ENCODE measurements around the gene ZDHHC11B.

The ZDHHC11B gene

DNA sequence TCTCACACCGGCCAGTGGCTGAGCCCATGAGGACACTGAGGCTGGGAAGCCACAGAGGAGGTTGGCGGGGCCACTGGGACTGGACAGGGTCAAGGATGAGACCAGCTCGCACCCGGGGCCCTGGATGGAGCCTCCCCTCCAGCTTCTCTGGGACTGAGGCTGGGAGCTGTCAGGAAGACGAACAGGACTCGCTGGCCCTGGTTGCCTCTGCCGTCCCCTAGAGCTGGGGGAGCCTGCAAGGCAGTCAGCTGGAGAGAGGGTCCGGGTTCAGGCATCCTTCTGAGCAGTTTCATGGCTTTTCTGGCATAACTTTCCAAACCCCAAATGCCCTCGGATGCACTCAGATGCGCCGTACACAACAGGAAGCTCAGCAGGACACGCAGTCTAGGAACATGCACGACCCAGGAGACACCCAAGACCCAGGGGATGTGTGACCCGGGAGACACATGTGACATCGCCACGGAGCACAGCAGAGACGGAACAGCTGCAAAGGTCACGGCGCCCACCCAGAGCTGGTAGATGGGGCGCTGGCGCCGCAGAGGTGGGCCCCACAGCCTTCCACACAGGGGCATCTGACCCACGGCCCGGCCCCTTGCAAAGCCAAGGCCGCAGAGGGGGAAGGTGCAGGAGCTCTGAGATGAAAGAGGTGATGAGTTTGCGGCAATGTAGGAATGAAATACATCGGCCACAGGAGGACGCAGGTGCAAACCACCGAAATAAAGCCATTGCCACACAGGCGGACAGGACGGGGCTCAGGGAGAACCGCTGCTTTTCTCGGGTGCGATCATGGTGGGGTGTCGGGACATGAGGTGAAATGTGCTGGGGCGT lies 108.4 kb downstream of the ZDHHC11B start:
- in situ Hi-C loops (cut with MboI; ENCODE audit: low sequenced_read_pairs), result no loop called here

DNA sequence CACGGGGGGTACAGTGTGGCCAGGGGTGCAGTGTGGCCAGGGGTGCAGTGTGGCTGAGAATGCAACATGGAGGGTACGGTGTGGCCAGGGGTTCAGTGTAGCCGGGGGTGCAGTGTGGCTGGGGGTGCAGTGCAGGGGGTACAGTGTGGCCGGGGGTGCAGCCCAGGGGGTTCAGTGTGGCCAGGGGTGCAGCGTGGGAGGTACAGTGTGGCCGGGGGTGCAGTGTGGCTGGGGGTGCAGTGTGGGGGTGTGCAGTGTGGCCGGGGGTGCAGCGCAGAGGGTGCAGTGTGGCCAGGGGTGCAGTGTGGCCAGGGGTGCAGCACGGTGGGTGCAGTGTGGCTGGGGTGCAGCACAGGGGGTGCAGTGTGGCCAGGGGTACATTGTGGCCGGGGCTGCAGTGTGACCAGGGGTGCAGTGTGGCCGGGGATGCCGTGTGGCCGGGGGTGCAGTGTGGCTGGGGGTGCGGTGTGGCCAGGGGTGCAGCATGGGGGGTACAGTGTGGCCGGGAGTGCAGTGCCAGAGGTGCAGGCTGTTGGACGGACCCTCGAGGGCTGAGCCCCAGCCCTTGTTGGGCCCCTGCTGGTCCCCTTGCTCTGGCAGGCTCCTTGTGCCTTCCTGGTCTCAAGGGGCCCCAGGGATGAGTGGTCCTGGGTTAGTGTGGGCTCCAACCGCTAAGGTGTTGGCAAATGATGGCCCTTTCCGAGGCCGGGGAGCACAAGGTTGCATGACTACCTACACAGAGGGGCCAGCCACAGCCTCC lies 109.2 kb downstream of the ZDHHC11B start:
- in situ Hi-C loops (cut with MboI; ENCODE audit: low sequenced_read_pairs), result no loop called here

DNA sequence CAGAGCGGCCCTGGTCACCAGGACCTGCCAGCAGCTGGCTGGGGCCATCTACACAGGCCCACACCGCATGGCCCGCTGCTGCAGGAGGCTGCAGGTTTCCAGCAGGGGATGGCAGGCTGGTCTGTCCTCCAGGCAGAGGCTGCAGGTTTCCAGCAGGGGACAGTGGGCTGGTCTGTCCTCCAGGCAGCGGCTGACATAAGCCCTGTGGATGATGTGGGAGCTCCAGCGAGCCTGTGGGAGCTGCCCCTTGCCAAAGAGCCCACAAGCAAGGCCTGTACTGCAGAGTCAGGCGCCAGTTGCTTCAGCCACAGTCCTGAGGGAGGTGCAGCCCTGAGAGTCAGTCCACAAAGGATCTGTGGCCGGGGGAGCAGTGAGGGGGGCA lies 109.9 kb downstream of the ZDHHC11B start:
- in situ Hi-C loops (cut with MboI; ENCODE audit: low sequenced_read_pairs), result no loop called here

DNA sequence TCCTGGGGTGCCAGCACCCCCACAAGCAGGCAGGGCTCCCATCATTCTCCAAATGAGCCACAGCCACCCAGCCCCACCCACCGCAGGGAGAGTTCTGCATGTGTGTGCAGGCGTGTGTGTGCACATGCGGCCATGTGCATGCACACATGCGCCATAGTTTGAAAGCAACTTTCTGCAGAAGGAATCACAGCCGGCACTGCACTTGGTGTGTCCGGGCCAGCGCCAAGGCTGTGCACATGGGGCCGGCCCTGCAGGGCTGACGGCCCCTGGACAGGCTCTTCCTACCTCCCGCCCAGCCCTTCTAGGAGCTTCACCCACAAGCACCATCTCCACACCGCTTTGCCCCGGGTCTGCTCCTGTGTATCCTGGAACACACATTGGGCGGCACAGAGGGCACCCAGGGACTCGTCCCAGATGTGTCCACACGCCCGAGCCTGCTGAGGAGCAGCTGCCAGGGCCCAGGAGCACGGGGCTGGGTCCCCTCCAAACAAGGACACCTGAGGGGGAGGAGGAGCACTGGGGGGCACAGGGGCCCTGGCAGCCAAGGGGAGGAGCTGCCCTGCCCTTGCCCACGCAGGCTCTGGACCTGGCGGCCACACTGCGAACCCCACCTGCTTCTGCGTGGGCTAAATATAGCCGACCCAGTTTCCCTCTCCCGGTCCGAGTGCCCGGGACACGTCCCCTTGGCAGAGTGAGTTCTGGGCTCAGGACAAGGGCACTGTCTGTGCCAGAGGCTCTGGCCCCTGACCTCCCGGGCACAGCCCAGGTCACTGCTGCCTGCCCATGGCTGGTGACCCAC lies 110.5 kb downstream of the ZDHHC11B start:
- in situ Hi-C loops (cut with MboI; ENCODE audit: low sequenced_read_pairs), result no loop called here

DNA sequence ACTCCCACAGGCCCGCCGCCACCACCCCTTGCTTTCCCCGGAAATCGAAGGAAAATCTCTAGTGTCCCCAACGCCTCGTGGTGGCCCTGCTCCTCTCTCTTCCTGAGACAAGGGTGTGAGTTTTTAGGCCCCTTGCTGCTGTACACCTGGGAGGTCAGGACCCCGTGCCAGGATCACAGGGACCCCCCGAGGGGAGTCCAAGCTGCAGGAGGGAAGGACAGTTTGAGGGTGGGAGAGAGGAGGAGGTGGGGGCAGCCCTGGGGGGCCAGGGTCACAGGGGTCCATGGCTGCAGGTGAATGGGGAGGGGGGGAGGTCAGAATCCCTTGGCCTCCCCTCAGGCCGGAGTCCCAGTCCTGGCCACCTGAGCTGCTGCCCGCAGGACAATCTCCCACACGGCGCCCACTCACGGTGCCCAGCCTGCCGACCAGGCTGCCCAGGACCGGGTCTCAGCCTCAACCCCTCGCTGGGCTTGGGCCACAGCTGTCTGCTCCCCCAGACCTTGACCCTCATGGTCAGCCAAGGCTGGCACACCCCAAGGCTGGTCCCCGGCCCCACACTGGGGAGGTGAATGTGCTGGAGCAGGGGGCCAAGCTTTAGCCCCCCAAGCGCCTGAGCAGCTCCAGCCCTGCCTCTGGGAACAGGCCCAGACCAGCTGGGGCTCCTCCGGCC lies 111.2 kb downstream of the ZDHHC11B start:
- in situ Hi-C loops (cut with MboI; ENCODE audit: low sequenced_read_pairs), result no loop called here

DNA sequence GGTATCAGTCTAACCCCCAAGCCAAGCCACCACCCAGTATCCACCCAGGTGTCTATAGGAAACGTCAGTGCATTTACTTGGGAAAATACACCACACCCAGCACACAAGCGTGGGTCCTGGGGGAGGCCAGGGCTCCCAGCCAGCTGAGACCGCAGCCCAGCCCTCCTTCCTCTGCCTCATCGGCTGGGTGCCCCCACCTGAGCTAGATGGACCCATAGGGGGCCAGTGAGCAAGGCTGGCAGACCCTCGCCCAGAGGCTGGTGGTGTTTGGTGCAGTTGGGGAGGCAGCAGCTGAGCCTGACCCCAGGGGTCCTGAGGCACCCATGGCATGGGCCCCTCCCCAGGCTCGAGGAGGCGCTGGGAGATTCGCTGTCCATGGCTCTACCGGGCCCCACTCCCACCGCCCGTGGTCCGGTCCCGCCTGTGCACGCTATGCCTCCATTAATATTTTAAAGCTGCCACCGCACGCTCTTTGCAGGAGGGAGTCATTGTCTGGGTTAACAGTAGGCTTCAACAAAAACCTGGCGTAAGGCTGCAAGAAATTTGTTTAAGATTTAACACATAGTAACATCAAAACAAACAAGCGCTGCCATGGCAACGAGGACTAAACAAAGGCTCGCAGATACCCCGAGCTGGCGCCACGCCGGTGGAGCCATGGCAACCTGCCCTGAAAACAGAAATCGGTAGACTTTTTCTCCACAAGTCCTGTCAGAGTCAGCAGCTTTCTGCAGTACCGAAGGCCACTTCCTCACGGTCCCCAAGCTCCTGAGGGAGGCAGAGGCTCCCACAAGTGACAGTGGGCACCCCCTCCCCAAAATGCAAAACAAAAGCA lies 112.0 kb downstream of the ZDHHC11B start:
- in situ Hi-C loops (cut with MboI; ENCODE audit: low sequenced_read_pairs), result no loop called here

DNA sequence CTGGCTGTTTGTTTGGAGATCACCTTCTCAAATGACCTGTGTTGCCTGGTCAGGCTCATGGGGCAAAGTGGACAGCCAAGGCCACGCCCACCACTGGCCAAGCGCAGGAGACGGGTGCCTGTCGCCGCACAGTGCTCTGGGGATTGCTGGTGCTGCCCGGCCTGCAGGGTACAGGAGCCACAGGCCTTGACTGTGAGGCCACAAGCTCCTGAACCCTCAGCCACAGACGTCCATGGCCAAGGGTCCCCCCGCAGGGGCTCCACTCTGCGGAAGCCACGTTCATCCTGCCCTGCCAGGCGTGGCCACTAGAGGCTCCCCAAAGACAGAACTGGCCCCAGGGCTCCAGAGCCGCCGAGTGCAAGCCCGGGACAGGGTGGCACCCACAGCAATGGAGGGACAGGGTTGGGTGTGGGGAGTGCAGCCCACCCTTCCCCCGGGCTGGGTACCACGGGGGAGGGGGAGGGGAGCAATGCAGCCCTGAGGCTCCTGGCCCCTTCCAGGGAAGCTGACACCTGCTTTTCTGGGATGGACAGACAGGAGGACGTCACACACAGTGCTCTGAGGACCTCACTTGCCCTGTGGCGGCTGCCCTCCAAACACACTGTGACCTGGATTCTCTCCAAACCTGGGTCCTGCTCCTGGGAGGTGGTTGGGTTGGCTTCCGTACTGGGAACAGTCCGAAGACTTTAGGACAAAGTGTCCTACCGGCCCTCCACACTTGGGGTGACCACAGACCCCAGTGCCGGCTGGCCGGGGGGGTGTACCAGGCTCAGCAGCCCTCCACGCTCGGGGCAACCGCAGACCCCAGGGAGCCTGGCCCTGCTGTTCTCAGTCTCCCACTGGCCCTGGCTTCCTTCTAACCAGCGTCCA lies 112.8 kb downstream of the ZDHHC11B start:
- in situ Hi-C loops (cut with MboI; ENCODE audit: low sequenced_read_pairs), result no loop called here

DNA sequence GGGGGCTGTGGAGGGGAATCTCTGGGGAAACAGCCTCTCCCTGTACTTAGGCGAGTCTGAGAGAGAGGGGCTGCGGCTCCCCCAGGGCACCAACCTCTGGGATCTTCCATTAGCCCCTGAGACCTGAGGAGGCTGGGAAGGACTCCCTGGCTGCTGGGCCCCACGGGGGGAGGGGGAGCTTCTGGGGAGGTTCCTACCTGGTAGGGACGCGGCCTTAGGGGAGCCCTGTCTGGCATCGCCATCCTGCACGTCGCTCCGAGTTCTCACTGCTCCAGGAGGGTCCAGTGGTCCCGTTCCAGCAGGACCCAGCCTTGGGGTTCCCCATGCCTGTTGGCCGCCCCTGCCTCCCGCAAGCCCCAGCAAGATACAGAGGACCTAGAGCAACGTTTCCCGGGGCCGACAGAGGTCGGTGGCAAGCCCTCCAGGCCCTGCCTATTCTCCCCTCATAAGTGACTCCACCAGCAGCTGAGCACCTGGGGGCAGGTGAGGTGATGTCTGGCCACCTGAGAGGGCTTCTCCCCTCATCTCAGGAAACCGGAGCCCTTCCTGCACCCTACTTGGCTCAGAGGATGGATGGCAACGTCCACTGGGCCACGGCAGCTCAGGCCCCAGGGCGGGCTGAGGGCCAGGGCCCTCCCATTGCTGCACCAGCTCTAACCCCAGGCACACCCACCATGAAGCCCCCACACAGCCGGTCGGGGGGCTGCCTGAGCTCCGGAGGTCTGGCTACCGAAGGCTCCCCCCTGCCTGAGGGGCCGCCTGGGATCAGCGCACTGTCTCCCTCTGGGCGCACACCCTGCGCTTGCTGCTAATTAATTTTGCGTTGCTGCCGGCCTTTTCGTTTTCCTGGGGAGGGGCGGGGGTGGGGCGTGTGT lies 113.9 kb downstream of the ZDHHC11B start:
- in situ Hi-C loops (cut with MboI; ENCODE audit: low sequenced_read_pairs), result no loop called here

DNA sequence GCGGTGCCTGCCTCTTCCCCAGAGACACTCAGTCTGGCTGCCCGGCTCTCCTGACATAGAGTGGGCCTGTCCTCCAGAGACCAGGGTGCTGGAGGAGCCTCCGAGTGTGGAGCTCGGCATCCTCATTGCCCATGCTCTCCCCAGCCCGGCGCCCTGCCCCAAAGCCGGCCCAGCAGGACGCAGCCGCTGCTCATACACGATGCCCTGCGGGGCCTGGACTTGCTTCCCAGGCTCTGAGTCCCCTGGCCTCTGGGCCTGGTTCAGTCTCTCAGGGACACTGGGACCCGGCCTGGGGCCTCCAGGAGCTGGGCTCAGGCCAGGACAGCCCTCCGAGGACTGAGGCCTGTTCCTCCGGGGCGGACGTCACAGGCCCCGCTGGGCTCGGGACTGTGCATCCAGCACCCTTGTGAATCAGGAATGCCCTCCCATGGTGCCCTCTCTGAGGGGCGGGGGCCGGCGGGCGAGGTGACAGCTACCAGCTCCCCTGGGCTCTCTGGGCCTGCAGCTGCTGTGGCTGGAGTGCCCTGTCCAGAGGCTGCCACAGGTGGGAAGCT lies 114.6 kb downstream of the ZDHHC11B start:
- in situ Hi-C loops (cut with MboI; ENCODE audit: low sequenced_read_pairs), result no loop called here

DNA sequence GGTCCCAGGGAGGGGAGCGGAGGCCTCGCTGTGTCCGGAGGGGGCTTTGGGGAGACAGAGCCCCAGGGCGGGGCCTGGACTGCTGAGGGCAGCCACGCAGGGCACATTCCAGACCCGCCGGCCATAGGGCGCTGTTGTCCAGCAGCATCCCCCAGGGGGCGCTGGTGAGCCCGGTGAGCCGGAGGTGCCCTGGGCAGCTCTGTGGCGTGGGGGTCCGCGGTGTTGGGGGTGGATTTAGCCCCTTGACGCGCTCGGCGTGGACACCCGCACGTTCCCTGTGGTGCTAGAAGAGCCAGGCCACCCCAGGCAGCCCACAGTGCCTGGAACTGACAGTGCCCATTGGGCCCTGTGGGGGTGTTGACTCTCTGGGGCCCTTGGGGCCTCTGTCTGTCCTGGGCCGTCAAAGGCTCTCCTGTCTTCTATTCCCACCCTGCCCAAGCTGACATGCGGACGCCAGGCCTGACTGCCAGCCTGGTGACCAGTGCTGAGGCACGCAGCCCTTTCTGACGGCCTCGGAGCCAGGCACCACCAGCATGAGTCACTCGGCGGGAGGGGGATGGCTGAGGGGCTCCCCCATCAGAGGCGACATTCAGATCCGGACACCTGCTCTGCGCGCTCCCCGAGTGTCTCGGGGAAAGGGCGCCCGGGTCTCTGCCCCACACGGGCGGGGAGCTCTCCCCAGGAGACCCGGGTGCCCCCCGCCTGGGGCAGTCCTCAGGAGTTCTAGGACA lies 115.3 kb downstream of the ZDHHC11B start:
- in situ Hi-C loops (cut with MboI; ENCODE audit: low sequenced_read_pairs), result no loop called here

DNA sequence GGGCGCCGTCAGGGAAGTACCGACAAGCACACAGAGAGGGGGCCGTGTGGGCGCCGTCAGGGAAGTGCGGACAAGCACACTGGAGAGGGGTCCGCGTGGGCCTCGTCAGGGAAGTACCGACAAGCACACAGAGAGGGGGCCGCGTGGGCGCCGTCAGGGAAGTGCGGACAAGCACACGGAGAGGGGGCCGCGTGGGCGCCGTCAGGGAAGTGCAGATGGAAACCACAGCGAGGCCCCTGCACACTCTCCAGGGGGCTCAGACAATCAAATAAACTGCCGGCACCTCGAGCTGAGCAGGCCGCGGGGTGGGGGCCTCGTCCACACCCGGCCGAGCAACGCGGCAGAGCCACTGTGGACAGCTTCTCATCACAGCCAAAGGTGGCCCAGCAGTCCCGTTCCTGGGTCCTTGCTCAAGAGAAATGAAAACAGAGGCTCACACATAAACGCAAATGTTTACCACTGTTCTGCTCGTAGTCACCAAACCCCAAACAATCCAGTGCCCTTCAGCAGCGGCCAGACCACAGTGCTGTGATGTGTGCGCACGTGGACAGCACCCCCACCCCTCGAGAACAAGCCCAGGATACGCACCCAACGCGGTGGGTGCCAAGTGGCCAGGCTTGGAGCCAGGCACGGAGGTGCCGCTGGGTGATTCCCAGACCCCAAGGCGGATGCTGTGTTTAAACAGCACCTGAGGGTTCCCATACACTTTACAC lies 116.1 kb downstream of the ZDHHC11B start:
- in situ Hi-C loops (cut with MboI; ENCODE audit: low sequenced_read_pairs), result no loop called here

DNA sequence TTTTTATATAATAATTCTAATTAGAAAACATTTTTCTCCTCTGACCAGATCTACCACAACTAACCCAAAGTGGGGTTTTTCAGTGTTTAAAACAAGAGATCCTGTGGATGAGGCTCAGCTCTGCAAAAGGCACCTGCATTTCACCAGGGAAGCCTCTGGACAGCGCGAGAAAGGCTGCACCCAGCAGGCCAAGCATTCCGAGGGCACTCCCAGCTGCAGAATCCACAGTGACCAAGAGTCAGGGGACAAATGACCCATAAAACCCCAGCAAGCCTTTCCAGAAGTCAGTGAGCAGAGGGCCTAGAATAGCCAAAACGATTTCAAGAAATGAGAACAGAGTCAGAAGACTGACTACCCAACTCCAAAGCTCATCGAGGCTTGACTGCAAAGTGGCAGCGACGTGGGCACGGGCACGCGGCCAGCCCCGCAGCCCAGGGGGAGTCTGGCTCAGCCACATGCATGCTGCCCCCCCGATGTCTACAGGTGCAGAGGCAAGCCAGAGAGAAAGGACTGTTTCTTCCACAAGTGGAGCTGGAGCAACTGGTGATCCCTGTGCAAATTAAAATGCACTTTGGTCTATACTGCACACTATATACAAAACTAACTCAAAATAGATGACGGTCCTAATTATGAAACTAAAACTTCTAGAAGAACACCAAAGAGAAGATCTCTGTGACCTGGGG lies 117.6 kb downstream of the ZDHHC11B start:
- in situ Hi-C loops (cut with MboI; ENCODE audit: low sequenced_read_pairs), result no loop called here

DNA sequence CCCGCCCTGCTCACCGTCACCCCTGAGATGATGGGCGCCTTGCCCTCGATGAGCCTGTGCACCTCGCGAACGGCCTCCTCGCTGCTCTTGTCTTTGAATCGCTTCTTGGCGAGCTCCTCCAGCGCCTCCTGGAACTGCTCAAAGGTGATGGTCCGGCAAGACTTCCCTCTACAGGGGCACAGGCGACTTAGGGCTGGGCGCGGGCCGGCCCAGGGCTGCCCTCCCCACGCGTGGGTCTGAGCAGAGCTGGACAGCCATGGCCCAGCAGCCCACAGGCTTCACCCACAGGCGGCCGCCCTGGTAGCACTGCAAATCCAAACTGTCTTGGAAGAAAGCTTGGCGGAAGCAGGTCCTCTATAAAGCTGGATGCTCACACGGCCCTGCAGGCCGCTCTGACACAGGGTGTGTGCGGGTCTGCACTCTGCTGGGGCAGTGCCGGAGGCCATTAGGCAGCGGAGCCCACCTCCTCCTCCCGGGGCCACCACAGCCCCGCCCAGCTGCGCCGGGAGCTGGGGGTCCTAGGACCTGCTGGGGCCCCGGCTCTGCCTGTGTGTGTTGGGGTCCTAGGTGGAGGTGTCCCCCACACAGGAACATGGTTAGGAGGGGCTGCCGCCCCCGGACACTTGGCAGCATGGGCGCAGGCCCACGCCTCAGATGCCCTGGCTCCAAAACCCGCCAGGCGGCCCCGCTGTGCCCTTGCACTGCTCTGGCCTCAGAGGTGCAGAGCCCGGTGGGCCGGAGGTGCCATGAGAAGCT lies 118.4 kb downstream of the ZDHHC11B start:
- in situ Hi-C loops (cut with MboI; ENCODE audit: low sequenced_read_pairs), result no loop called here

DNA sequence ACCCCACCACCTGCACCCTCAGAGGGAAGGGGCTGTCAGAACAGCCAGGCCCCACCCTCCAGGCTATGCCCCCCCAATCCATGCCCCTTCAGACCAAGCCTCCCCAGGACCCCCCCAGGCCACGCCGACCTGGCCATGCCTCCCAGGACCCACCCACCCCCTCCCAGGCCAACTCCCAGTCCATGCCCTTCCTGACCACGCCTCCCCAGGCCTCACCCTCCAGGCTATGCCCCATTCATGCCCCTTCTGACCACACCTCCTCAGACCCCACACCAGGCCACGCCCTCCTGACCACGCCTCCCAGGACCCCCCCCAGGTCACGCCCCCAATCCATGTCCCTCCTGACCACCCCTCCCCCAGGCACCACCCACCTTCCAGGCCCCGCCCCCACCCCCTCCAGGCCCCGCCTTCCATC lies 119.0 kb downstream of the ZDHHC11B start:
- in situ Hi-C loops (cut with MboI; ENCODE audit: low sequenced_read_pairs), result no loop called here

DNA sequence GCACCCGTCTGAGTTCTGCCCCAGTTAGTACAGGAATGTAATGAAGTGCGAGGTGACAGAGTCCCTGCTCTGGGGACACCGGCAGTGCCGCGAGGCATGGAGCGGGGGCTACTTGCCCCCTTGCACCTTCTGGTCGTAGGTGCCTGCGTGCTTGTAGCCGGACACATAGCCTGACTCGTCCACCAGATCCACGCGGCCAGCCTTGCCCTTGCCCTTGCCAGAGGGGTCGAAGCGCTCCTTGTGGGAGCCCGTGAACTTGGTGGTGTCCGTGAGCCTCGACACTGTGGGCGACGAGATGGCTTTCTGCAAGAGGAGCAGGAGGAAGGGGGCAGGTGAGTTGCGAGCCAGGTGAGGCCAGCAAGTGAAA lies 119.6 kb downstream of the ZDHHC11B start:
- in situ Hi-C loops (cut with MboI; ENCODE audit: low sequenced_read_pairs), result no loop called here
